RCC 7860 (cell line): ENCODE data around the gene AIG1.

ENCODE experiments used
- DNase-seq: peaks from one replicate; pipeline ENCODE4 v3.0.0-alpha.2; 2015; ENCODE audit warnings: low spot score
- FAIRE-seq: peaks from 2 replicates; lab custom pipeline; 2012; peaks lifted over from hg19 to GRCh38; lab: Jason Lieb, UNC

Gene AIG1

GRCh38 chr6:143090314-143091044 lies 29.8 kb downstream of the AIG1 start:
- FAIRE-seq: no peak

GRCh38 chr6:143092768-143093167 lies 32.1 kb downstream of the AIG1 start:
- no peak for FAIRE-seq

More at GRCh38 chr6:143090314-143091044, 29.8 kb downstream of the AIG1 start:
- DNase-seq: no peak

GRCh38 chr6:143093290-143093689 lies 32.6 kb downstream of the AIG1 start:
- FAIRE-seq: no peak
- no peak for DNase-seq

More at GRCh38 chr6:143092768-143093167, 32.1 kb downstream of the AIG1 start:
- DNase-seq: no peak

GRCh38 chr6:143096403-143096802 lies 35.7 kb downstream of the AIG1 start:
- no peak for FAIRE-seq
- no peak for DNase-seq

- DNase-seq: no peak
- no peak for FAIRE-seq
These were observed 36.6 kb downstream of the AIG1 start for GRCh38 chr6:143097224-143097795.

GRCh38 chr6:143098054-143098671 lies 37.5 kb downstream of the AIG1 start:
- no peak for DNase-seq
- no peak for FAIRE-seq

GRCh38 chr6:143099647-143100046 lies 39.0 kb downstream of the AIG1 start:
- no peak for FAIRE-seq

GRCh38 chr6:143100429-143100828 lies 39.7 kb downstream of the AIG1 start:
- DNase-seq (no peak), FAIRE-seq (no peak)

More at GRCh38 chr6:143099647-143100046, 39.0 kb downstream of the AIG1 start:
- DNase-seq: no peak

- FAIRE-seq (no peak), DNase-seq (no peak)
These were observed 43.2 kb downstream of the AIG1 start for GRCh38 chr6:143103916-143104315.

- no peak for DNase-seq
- FAIRE-seq: no peak
These were observed 46.8 kb downstream of the AIG1 start for GRCh38 chr6:143107440-143107839.

GRCh38 chr6:143107911-143108761 lies 47.4 kb downstream of the AIG1 start:
- no peak for FAIRE-seq
- no peak for DNase-seq

GRCh38 chr6:143109196-143109595 lies 48.5 kb downstream of the AIG1 start:
- FAIRE-seq: no peak

GRCh38 chr6:143110572-143110971 lies 49.9 kb downstream of the AIG1 start:
- DNase-seq: no peak
- FAIRE-seq: no peak

More at GRCh38 chr6:143109196-143109595, 48.5 kb downstream of the AIG1 start:
- DNase-seq: no peak

- FAIRE-seq (no peak), DNase-seq (no peak)
These were observed 50.3 kb downstream of the AIG1 start for GRCh38 chr6:143110996-143111395.

GRCh38 chr6:143111443-143111842 lies 50.8 kb downstream of the AIG1 start:
- DNase-seq (no peak), FAIRE-seq (no peak)

- FAIRE-seq: no peak
- DNase-seq: no peak
These were observed 51.5 kb downstream of the AIG1 start for GRCh38 chr6:143112084-143112768.

GRCh38 chr6:143112837-143113236 lies 52.1 kb downstream of the AIG1 start:
- no peak for FAIRE-seq
- no peak for DNase-seq

- FAIRE-seq (no peak), DNase-seq (no peak)
These were observed 55.0 kb downstream of the AIG1 start for GRCh38 chr6:143115728-143116127.

- FAIRE-seq (no peak), DNase-seq (no peak)
These were observed 56.4 kb downstream of the AIG1 start for GRCh38 chr6:143117108-143117507.

- no peak for DNase-seq
- no peak for FAIRE-seq
These were observed 58.6 kb downstream of the AIG1 start for GRCh38 chr6:143119260-143119659.

GRCh38 chr6:143123081-143123480 lies 62.4 kb downstream of the AIG1 start:
- FAIRE-seq (no peak), DNase-seq (no peak)
